Measurements from ENCODE around the gene DDX19B. TPM values are rescaled to one million over a fixed set of nuclear protein-coding genes. Genes with fewer than 3 reads are reported as not detected.

DDX19B gene

DNA sequence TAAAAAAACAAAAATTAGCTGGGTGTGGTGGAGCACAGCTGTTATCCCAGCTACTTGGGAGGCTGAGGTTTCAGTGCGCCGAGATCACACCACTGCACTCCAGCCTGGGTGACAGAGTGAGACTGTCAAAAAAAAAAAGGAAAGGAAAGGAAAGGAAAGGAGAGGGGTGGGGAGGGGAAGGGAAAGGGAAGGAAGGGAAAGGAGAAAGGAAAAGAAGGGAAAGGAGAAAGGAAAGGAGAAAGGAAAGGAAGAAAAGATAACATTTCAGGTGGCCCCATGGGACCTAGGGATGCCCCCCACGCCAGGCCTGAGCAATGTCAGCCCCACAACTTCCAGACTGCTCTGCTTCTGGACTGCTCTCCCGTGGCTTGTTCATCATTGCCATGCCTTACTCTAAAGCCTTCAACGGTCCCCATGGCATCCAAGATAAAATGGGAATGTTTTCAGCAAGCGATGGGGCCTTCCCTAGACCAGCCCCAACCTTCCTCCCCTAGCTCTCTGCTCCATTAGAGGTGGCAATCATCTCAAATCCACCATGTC, 84.5 kb downstream of the DDX19B start:
- H3K4ac ChIP-seq (ENCODE audit: low read length): no peak overlapping the region
- no peak overlapping the region for H2BK12ac ChIP-seq (ENCODE audit: low read length)
- no peak overlapping the region for H2BK120ac ChIP-seq (ENCODE audit: low read depth, low read length)
- peaks cover 15 to 67% of the 10 kb centered on the region in 2 donors for H3K36me3 ChIP-seq (replicated peaks in 1 of 2; ENCODE audit: control insufficient read depth in 2 of 2, insufficient read depth in 2 of 2, low read length in 2 of 2)
- H3K27me3 ChIP-seq (ENCODE audit: control insufficient read depth in 3 of 3, insufficient read depth in 3 of 3, low read depth in 1 of 3, low read length in 3 of 3): no peaks in the 10 kb centered on the region
- no peak overlapping the region for H3K9ac ChIP-seq (ENCODE audit: low read depth, low read length, poor library complexity)
- no peak overlapping the region for H3K4me2 ChIP-seq (ENCODE audit: insufficient read depth, low read length, poor library complexity, severe bottlenecking)
- H3K23ac ChIP-seq (ENCODE audit: low read depth, low read length, poor library complexity): no peak overlapping the region
- H2AFZ ChIP-seq (ENCODE audit: low read length): no peak overlapping the region
- no peak for DNase-seq (ENCODE audit: low spot score)
- no peak overlapping the region for H3K18ac ChIP-seq (ENCODE audit: low read length)
- peaks cover 1 to 13% of the 10 kb centered on the region in 2 donors for H3K4me1 ChIP-seq (ENCODE audit: control insufficient read depth in 2 of 2, insufficient read depth in 1 of 2, low read depth in 1 of 2, low read length in 2 of 2)
- no peak overlapping the region for H3K14ac ChIP-seq (ENCODE audit: low read length)
- no peak overlapping the region for H3K27ac ChIP-seq (replicated peaks; ENCODE audit: low read length)
- H4K91ac ChIP-seq (ENCODE audit: low read depth, low read length, poor library complexity): no peak overlapping the region
- no peak overlapping the region for H2AK5ac ChIP-seq (ENCODE audit: low read depth, low read length)
- no peaks in the 10 kb centered on the region for H3K79me1 ChIP-seq (ENCODE audit: low read depth, low read length)
- no peak overlapping the region for H2BK15ac ChIP-seq (ENCODE audit: low read length)
- peaks cover 0 to 2% of the 10 kb centered on the region in 2 donors for H3K9me3 ChIP-seq (replicated peaks in 1 of 2; ENCODE audit: control insufficient read depth in 2 of 2, insufficient read depth in 1 of 2, low read depth in 1 of 2, low read length in 2 of 2)
- no peak overlapping the region for H3K4me3 ChIP-seq (ENCODE audit: low read length in 2 of 2)
- H2BK5ac ChIP-seq (ENCODE audit: low read length): no peak overlapping the region
- H4K8ac ChIP-seq (ENCODE audit: low read depth, low read length): no peak overlapping the region
- no CpG with 5 or more reads among the region's 6 CpGs for WGBS, 2 donors (ENCODE audit: extremely low coverage in 2 of 2, insufficient read length in 2 of 2, insufficient replicate concordance in 1 of 2)

Small RNA genes lying within 50 kb of the gene (small RNA-seq; reads per million reads assigned to genes)
- gene RN7SL279P (ENCODE audit: insufficient read depth): not detected

All from neuronal stem cell (in vitro differentiated cells).